Ovary (tissue), 3 donors: ENCODE measurements around the gene TM9SF3.

Experiments
- CTCF ChIP-seq, 3 donors: fragments of 450-650 bp in 2 of 3; fragments of 200-600 bp in 1 of 3; IDR thresholded peaks; one replicate each; pipeline versions ENCODE4 v1.5.1 to v1.8.0; 2016 to 2022; ENCODE audit warnings: antibody characterized with exemption in 3 of 3, mild to moderate bottlenecking in 1 of 3
- EP300 ChIP-seq: sonication (generic); formaldehyde crosslinking; IDR thresholded peaks from one replicate; pipeline ENCODE4 v1.6.1; 2017; ENCODE audit warnings: antibody characterized with exemption
- POLR2A ChIP-seq: fragments of 450-650 bp; IDR thresholded peaks from one replicate; pipeline ENCODE4 v1.6.1; 2017; ENCODE audit warnings: antibody characterized with exemption, mild to moderate bottlenecking, moderate library complexity
- donor health status: DM: no; HTN: no; CAD: no.

GRCh38 chr10:96576277-96576980 is 10.4 kb downstream of the TM9SF3 start:
- no peak for TF ChIP-seq CTCF (IDR thresholded peaks at IDR 0.05)
- no peak for TF ChIP-seq POLR2A
- TF ChIP-seq EP300, result no peak
